Hematopoietic multipotent progenitor cell treated with erythropoietin and hydrocortisone succinate and interleukin-3 and kit ligand, for 17 days (in vitro differentiated cells): Measurements from ENCODE around the gene KIF21A.

Source experiments
- DNase-seq: peaks from one replicate; pipeline ENCODE4 v3.0.0-alpha.2; 2015; ENCODE audit warnings: low spot score

KIF21A gene

GRCh38 chr12:39386335-39386734 lies 56.6 kb downstream of the KIF21A start:
- no peak for DNase-seq

GRCh38 chr12:39383114-39383513 lies 59.8 kb downstream of the KIF21A start:
- DNase-seq = no peak

- no peak for DNase-seq
Observed at GRCh38 chr12:39380090-39380489, 62.8 kb downstream of the KIF21A start.

- no peak for DNase-seq
Observed at GRCh38 chr12:39378341-39378740, 64.6 kb downstream of the KIF21A start.

- DNase-seq = no peak
Observed at GRCh38 chr12:39375206-39375808, 67.6 kb downstream of the KIF21A start.

- DNase-seq = no peak
Observed at GRCh38 chr12:39372929-39373328, 70.0 kb downstream of the KIF21A start.

GRCh38 chr12:39372204-39372925 lies 70.6 kb downstream of the KIF21A start:
- no peak for DNase-seq

GRCh38 chr12:39369756-39370155 lies 73.2 kb downstream of the KIF21A start:
- DNase-seq = no peak

GRCh38 chr12:39368891-39369290 lies 74.0 kb downstream of the KIF21A start:
- no peak for DNase-seq

GRCh38 chr12:39368096-39368495 lies 74.8 kb downstream of the KIF21A start:
- no peak for DNase-seq

- DNase-seq = no peak
Observed at GRCh38 chr12:39367494-39367893, 75.4 kb downstream of the KIF21A start.

- DNase-seq = no peak
Observed at GRCh38 chr12:39365364-39366001, 77.4 kb downstream of the KIF21A start.

- DNase-seq = no peak
Observed at GRCh38 chr12:39364196-39364595, 78.7 kb downstream of the KIF21A start.

- no peak for DNase-seq
Observed at GRCh38 chr12:39359645-39360044, 83.3 kb downstream of the KIF21A start.

- no peak for DNase-seq
Observed at GRCh38 chr12:39357041-39357440, 85.9 kb downstream of the KIF21A start.

GRCh38 chr12:39355841-39356240 lies 87.1 kb downstream of the KIF21A start:
- DNase-seq = no peak

- no peak for DNase-seq
Observed at GRCh38 chr12:39354955-39355354, 88.0 kb downstream of the KIF21A start.

GRCh38 chr12:39352471-39353017 lies 90.4 kb downstream of the KIF21A start:
- DNase-seq = no peak

GRCh38 chr12:39351153-39351552 lies 91.8 kb downstream of the KIF21A start:
- DNase-seq = no peak

- DNase-seq = no peak
Observed at GRCh38 chr12:39348941-39349626, 93.8 kb downstream of the KIF21A start.

- no peak for DNase-seq
Observed at GRCh38 chr12:39348523-39348922, 94.4 kb downstream of the KIF21A start.

GRCh38 chr12:39344926-39345325 lies 98.0 kb downstream of the KIF21A start:
- DNase-seq = no peak

GRCh38 chr12:39343665-39344064 lies 99.3 kb downstream of the KIF21A start:
- DNase-seq = no peak
